NB4 (cell line): Measurements from ENCODE around the gene PDE8A.

Experiments
- DNase-seq: peaks from one replicate; pipeline ENCODE4 v3.0.0; 2010; ENCODE audit warnings: low read depth
- H3K4me3 ChIP-seq: one replicate; pipeline ENCODE4 v1.5.1; 2011; ENCODE audit warnings: mild to moderate bottlenecking, low read depth, low read length, moderate library complexity
- CTCF ChIP-seq: IDR thresholded peaks from one replicate; pipeline ENCODE4 v1.5.1; 2012; ENCODE audit warnings: low read depth, low read length
- MYC ChIP-seq: IDR thresholded peaks from 2 replicates; pipeline ENCODE4 v1.6.1; 2011; ENCODE audit warnings: low read depth, low read length
- POLR2A ChIP-seq: IDR thresholded peaks from 2 replicates; pipeline ENCODE4 v1.6.1; 2011; ENCODE audit warnings: mild to moderate bottlenecking; ENCODE audit not compliant: insufficient read length; ENCODE audit errors: extremely low read depth
- TF ChIP-seq, protein P1 (sequence below): IDR thresholded peaks from 2 replicates; pipeline ENCODE4 v1.6.1; 2011; ENCODE audit warnings: low read depth, low read length

The PDE8A gene

GRCh38 chr15:85149465-85150129, 167.9 kb downstream of the PDE8A start:
- no peak overlapping the region for H3K4me3 ChIP-seq
- TF ChIP-seq POLR2A (no peak), MYC (no peak), CTCF (no peak)
- TF ChIP-seq, protein P1, sequence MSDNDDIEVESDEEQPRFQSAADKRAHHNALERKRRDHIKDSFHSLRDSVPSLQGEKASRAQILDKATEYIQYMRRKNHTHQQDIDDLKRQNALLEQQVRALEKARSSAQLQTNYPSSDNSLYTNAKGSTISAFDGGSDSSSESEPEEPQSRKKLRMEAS = no peak
- DNase-seq = no peak

DNA sequence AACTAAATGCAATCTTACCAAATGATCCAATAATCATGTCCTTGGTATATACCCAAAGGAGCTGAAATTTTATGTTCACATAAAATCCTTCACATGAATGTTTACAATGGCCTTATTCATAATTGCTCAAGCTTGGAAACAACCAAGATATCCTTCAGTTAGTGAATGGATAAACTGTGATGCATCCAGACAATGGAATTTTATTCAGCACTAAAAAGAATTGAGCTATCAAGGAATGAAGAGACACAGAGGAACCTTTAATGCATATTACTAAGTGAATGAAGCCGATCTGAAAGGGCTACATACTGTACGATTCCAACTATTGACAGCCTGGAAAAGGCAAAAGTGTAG, 168.4 kb downstream of the PDE8A start:
- no peak overlapping the region for H3K4me3 ChIP-seq
- TF ChIP-seq, protein P1 = no peak
- TF ChIP-seq POLR2A (no peak), CTCF (no peak), MYC (no peak)
- DNase-seq = no peak

DNA sequence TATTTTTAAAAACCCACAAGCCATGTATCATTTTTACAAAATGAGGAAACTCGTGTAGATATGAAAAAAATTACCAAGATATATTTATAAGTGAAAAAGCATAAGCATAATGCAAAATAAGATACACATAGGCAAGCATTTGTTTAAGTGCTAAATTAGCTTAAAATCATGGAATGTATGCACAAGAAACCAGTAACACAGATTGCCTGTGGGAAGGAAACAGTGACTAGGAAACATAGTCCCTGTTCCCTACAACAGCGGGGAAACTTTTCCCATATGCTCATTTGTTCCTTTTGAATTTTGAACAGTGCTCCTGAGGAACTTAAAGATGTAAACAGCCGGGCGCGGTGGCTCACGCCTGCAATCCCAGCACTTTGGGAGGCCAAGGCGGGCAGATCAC, 169.5 kb downstream of the PDE8A start:
- no peak for TF ChIP-seq CTCF
- TF ChIP-seq POLR2A = no peak
- TF ChIP-seq MYC = no peak
- TF ChIP-seq, protein P1 = no peak
- no peak for DNase-seq
- no peak overlapping the region for H3K4me3 ChIP-seq

DNA sequence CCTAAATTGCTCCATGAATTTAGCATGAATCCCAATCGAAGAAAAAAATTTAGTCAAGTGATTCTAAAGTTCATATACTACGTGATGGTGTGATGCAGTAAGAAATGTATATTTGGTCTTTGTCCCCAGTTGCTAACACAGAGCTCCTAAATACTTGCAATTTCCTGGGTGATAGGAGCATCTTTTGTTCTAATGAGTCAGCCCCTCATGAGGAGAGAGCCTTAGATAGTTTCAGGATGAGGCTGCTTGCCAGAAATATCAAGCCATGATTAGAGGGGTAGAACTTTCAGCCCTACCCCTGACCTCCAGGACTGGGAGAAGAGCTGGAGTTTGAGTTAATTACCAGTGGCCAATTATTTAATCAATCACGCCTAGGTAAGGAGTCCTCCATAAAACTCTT, 170.2 kb downstream of the PDE8A start:
- TF ChIP-seq, protein P1 = no peak
- TF ChIP-seq MYC (no peak), CTCF (no peak), POLR2A (no peak)
- H3K4me3 ChIP-seq = no peak overlapping the region
- no peak for DNase-seq

GRCh38 chr15:85154061-85154460, 172.4 kb downstream of the PDE8A start:
- no peak for DNase-seq
- no peak overlapping the region for H3K4me3 ChIP-seq
- TF ChIP-seq POLR2A = no peak
- TF ChIP-seq CTCF = no peak
- TF ChIP-seq MYC = no peak
- TF ChIP-seq, protein P1 = no peak
